Measurements from ENCODE around the gene SPESP1. TPM values are rescaled to one million over a fixed set of nuclear protein-coding genes. Genes with fewer than 3 reads are reported as not detected.

Gene SPESP1
- total RNA-seq, 1 donor from 2014 or later = not detected

DNA sequence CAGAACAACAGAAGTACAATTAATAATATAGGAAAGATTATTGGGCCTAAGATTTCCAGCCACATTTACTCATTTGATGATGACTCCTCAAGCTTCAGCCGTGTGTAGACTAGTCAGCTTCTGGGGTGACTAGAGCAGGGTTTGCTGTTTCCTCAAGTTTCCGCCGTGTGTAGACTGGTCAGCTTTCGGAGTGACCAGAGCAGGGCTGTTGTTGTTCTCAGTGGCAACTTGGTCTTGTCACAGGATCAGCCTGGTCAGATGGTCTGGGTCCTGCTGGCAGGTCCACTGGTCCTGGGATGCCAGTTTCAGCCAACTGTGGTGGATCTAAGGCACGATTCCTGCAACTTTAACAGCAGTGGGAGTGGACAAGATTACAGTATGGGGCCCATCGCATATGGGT is 62.4 kb downstream of the SPESP1 start:
- TF ChIP-seq CTCF (IDR thresholded peaks at IDR 0.05; ENCODE audit: unreplicated experiment) = no peak
- no peak for DNase-seq (ENCODE audit: low spot score in 2 of 2, unreplicated experiment in 2 of 2)
- Mint-ChIP-seq H3K27me3 (ENCODE audit: low read depth) (peaks cover 32% of the 10 kb centered on the region), H3K27ac (peak overlapping the region; percentile 84), H3K4me1 (peaks cover 27% of the 10 kb centered on the region), H3K9me3 (no peaks in the 10 kb centered on the region), H3K4me3 (no peak overlapping the region), H3K36me3 (no peaks in the 10 kb centered on the region)

GRCh38 chr15:68993276-68993675 is 63.0 kb downstream of the SPESP1 start:
- no peak for DNase-seq (ENCODE audit: low spot score in 2 of 2, unreplicated experiment in 2 of 2)
- H3K9me3 Mint-ChIP-seq = no peaks in the 10 kb centered on the region
- no peak for TF ChIP-seq CTCF (IDR thresholded peaks at IDR 0.05; ENCODE audit: unreplicated experiment)
- H3K4me3 Mint-ChIP-seq = no peak overlapping the region
- no peaks in the 10 kb centered on the region for H3K36me3 Mint-ChIP-seq
- H3K27ac Mint-ChIP-seq = no peak overlapping the region
- peaks cover 26% of the 10 kb centered on the region for H3K27me3 Mint-ChIP-seq (ENCODE audit: low read depth)
- H3K4me1 Mint-ChIP-seq = peaks cover 30% of the 10 kb centered on the region

DNA sequence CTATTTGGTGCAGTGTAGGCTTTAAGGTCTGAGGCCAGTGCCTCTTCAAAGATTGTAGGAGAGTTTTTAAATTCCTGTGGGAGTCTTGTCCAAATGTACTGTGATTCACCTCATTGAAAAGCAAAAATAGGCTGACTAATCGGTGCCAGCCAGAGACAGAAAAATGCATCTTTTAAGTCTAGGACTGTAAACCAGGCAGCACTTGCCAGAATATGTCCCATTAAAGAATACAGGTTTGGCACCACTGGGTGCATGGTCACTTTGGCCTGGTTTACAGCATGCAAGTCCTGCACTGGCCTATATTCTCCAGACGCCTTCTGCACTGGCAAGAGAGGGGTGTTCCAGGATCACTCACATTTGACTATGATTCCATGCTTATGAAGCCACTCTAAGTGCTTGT is 63.8 kb downstream of the SPESP1 start:
- no peak for DNase-seq (ENCODE audit: low spot score in 2 of 2, unreplicated experiment in 2 of 2)
- Mint-ChIP-seq H3K4me3 (no peak overlapping the region), H3K4me1 (peaks cover 34% of the 10 kb centered on the region), H3K36me3 (no peaks in the 10 kb centered on the region), H3K27ac (no peak overlapping the region), H3K27me3 (ENCODE audit: low read depth) (peaks cover 21% of the 10 kb centered on the region), H3K9me3 (no peaks in the 10 kb centered on the region)
- TF ChIP-seq CTCF (IDR thresholded peaks at IDR 0.05; ENCODE audit: unreplicated experiment) = no peak

GRCh38 chr15:68994981-68995761 is 64.8 kb downstream of the SPESP1 start:
- Mint-ChIP-seq H3K36me3 (no peaks in the 10 kb centered on the region), H3K4me3 (no peak overlapping the region), H3K4me1 (peaks cover 35% of the 10 kb centered on the region), H3K27me3 (ENCODE audit: low read depth) (peaks cover 17% of the 10 kb centered on the region), H3K27ac (no peak overlapping the region), H3K9me3 (no peaks in the 10 kb centered on the region)
- DNase-seq (ENCODE audit: low spot score in 2 of 2, unreplicated experiment in 2 of 2) = no peak
- no peak for TF ChIP-seq CTCF (IDR thresholded peaks at IDR 0.05; ENCODE audit: unreplicated experiment)

Other genes with a start within 250 kb of the SPESP1 start
- 179 to 188 TPM (median 183 TPM) in 3 replicates for gene ANP32A, start 109.6 kb upstream of the SPESP1 start, total RNA-seq
- gene NOX5, start 84.2 kb downstream of the SPESP1 start, total RNA-seq = 0.07 to 0.20 TPM (median 0.14 TPM) in 3 replicates
- 19.6 to 22.0 TPM (median 19.7 TPM) in 3 replicates for gene GLCE, start 230.1 kb downstream of the SPESP1 start, total RNA-seq

All from mesothelial cell of epicardium (in vitro differentiated cells).